Trophoblast cell (in vitro differentiated cells and primary cell): ENCODE results near the gene IFI44L.

ENCODE experiments used
- DNase-seq, 2 donors: peaks; one replicate each; pipeline ENCODE4 v3.0.0-alpha.2; 2016
- H2AFZ ChIP-seq: 2 replicates; pipeline ENCODE4 v1.6.1; 2013; ENCODE audit warnings: low read length, moderate library complexity, mild to moderate bottlenecking; ENCODE audit not compliant: insufficient read depth, poor library complexity
- H2AK5ac ChIP-seq: 2 replicates; pipeline ENCODE4 v1.6.1; 2013; ENCODE audit warnings: mild to moderate bottlenecking, low read length
- H2BK120ac ChIP-seq: 2 replicates; pipeline ENCODE4 v1.6.1; 2013; ENCODE audit warnings: low read length, mild to moderate bottlenecking, moderate library complexity; ENCODE audit not compliant: insufficient read depth, poor library complexity
- H2BK12ac ChIP-seq: 2 replicates; pipeline ENCODE4 v1.6.1; 2013; ENCODE audit warnings: mild to moderate bottlenecking, low read length, moderate library complexity
- H2BK5ac ChIP-seq: 2 replicates; pipeline ENCODE4 v1.6.1; 2013; ENCODE audit warnings: low read length, low read depth, moderate library complexity, mild to moderate bottlenecking; ENCODE audit not compliant: poor library complexity
- H3K14ac ChIP-seq: 2 replicates; pipeline ENCODE4 v1.6.1; 2013; ENCODE audit warnings: mild to moderate bottlenecking, low read length
- H3K18ac ChIP-seq: 2 replicates; pipeline ENCODE4 v1.6.1; 2013; ENCODE audit warnings: mild to moderate bottlenecking, low read length
- H3K23ac ChIP-seq: 2 replicates; pipeline ENCODE4 v1.6.1; 2013; ENCODE audit warnings: low read length
- H3K27ac ChIP-seq: 2 replicates; pipeline ENCODE4 v1.5.1; 2013; ENCODE audit warnings: low read depth, mild to moderate bottlenecking, inconsistent platforms, low read length, moderate library complexity
- H3K27me3 ChIP-seq: 2 replicates; pipeline ENCODE4 v1.6.1; 2013; ENCODE audit warnings: inconsistent platforms, mild to moderate bottlenecking, low read length, moderate library complexity; ENCODE audit not compliant: insufficient read depth
- H3K36me3 ChIP-seq, 2 experiments: 1 replicate in 1 of 2; 2 replicates in 1 of 2; pipeline ENCODE4 v1.6.1; 2013; ENCODE audit warnings: low read length in 2 of 2, mild to moderate bottlenecking in 2 of 2, moderate library complexity in 1 of 2; ENCODE audit not compliant: insufficient read depth in 2 of 2, control insufficient read depth in 1 of 2
- H3K4ac ChIP-seq: 2 replicates; pipeline ENCODE4 v1.6.1; 2013; ENCODE audit warnings: low read depth, mild to moderate bottlenecking, low read length, moderate library complexity
- H3K4me1 ChIP-seq, 2 experiments: 1 replicate in 1 of 2; 2 replicates in 1 of 2; pipeline ENCODE4 v1.6.1; 2013; ENCODE audit warnings: low read length in 2 of 2, mild to moderate bottlenecking in 2 of 2, moderate library complexity in 1 of 2; ENCODE audit not compliant: insufficient read depth in 2 of 2, control insufficient read depth in 1 of 2
- H3K4me2 ChIP-seq: 2 replicates; pipeline ENCODE4 v1.6.1; 2013; ENCODE audit warnings: inconsistent platforms, mild to moderate bottlenecking, low read length, moderate library complexity
- H3K4me3 ChIP-seq: 2 replicates; pipeline ENCODE4 v1.5.1; 2013; ENCODE audit warnings: mild to moderate bottlenecking, low read depth, low read length, inconsistent platforms
- H3K79me1 ChIP-seq: one replicate; pipeline ENCODE4 v1.6.1; 2013; ENCODE audit warnings: low read length
- H3K79me2 ChIP-seq: 2 replicates; pipeline ENCODE4 v1.6.1; 2013; ENCODE audit warnings: low read length, mild to moderate bottlenecking; ENCODE audit not compliant: control insufficient read depth, insufficient read depth, poor library complexity
- H3K9ac ChIP-seq: 2 replicates; pipeline ENCODE4 v1.6.1; 2013; ENCODE audit warnings: mild to moderate bottlenecking, low read length
- H3K9me3 ChIP-seq: 2 replicates; pipeline ENCODE4 v1.6.1; 2013; ENCODE audit warnings: low read depth, mild to moderate bottlenecking, control low read depth, inconsistent platforms, low read length; ENCODE audit not compliant: insufficient read depth
- H4K12ac ChIP-seq: 2 replicates; pipeline ENCODE4 v1.6.1; 2013; ENCODE audit warnings: low read depth, mild to moderate bottlenecking, low read length, moderate library complexity
- H4K8ac ChIP-seq: 2 replicates; pipeline ENCODE4 v1.6.1; 2013; ENCODE audit warnings: low read depth, mild to moderate bottlenecking, low read length, moderate library complexity
- H4K91ac ChIP-seq: one replicate; pipeline ENCODE4 v1.6.1; 2013; ENCODE audit warnings: low read depth, mild to moderate bottlenecking, low read length, moderate library complexity
- WGBS: extraction: QIAGEN DNeasy Blood & Tissue Kit; methylation state at CpG from one replicate; pipeline ENCODE4 v1.1.7; 2013; ENCODE audit warnings: missing lambda C conversion rate; ENCODE audit not compliant: insufficient read length, insufficient coverage; ENCODE audit errors: extremely low coverage; 5-methylcytosine and 5-hydroxymethylcytosine counted together

Gene IFI44L

GRCh38 chr1:78683079-78683478 lies 62.8 kb downstream of the IFI44L start:
- H2AK5ac ChIP-seq, result no peak overlapping the region
- no peak overlapping the region for H2BK5ac ChIP-seq
- no CpG with 5 or more reads among the region's 2 CpGs for WGBS
- H3K4me2 ChIP-seq, result no peak overlapping the region
- H3K27me3 ChIP-seq, result no peaks in the 10 kb centered on the region
- H4K12ac ChIP-seq, result no peak overlapping the region
- no peak overlapping the region for H4K91ac ChIP-seq
- H2BK120ac ChIP-seq, result no peak overlapping the region
- H3K79me2 ChIP-seq, result no peaks in the 10 kb centered on the region
- no peak overlapping the region for H4K8ac ChIP-seq
- no peaks in the 10 kb centered on the region for H3K9me3 ChIP-seq
- no peak overlapping the region for H3K27ac ChIP-seq
- no peaks in the 10 kb centered on the region for H3K36me3 ChIP-seq
- H3K18ac ChIP-seq, result no peak overlapping the region
- H3K4ac ChIP-seq, result no peak overlapping the region
- no peak overlapping the region for H2AFZ ChIP-seq
- H3K9ac ChIP-seq, result no peak overlapping the region
- H2BK12ac ChIP-seq, result no peak overlapping the region
- no peak overlapping the region for H3K4me3 ChIP-seq
- DNase-seq, result no peak
- no peaks in the 10 kb centered on the region for H3K4me1 ChIP-seq
- no peak overlapping the region for H3K14ac ChIP-seq
- H3K23ac ChIP-seq, result no peak overlapping the region
- no peaks in the 10 kb centered on the region for H3K79me1 ChIP-seq

- Histone ChIP-seq H3K36me3 (no peaks in the 10 kb centered on the region), H4K91ac (no peak overlapping the region), H4K12ac (no peak overlapping the region), H4K8ac (no peak overlapping the region), H2AK5ac (no peak overlapping the region), H3K27me3 (no peaks in the 10 kb centered on the region), H3K9me3 (no peaks in the 10 kb centered on the region), H3K4ac (no peak overlapping the region), H3K27ac (no peak overlapping the region), H3K14ac (no peak overlapping the region), H3K9ac (no peak overlapping the region), H3K4me3 (no peak overlapping the region), H3K4me2 (no peak overlapping the region), H3K18ac (no peak overlapping the region), H3K79me1 (no peaks in the 10 kb centered on the region), H3K4me1 (no peaks in the 10 kb centered on the region), H3K23ac (no peak overlapping the region), H2BK5ac (no peak overlapping the region), H3K79me2 (no peaks in the 10 kb centered on the region), H2BK12ac (no peak overlapping the region), H2AFZ (no peak overlapping the region), H2BK120ac (no peak overlapping the region)
- DNase-seq, result no peak
- WGBS, result no CpG with 5 or more reads among the region's 1 CpG
Observed at GRCh38 chr1:78687315-78687714, 67.1 kb downstream of the IFI44L start.

- Histone ChIP-seq H3K9me3 (no peaks in the 10 kb centered on the region), H2AFZ (no peak overlapping the region), H3K23ac (no peak overlapping the region), H3K4me3 (no peak overlapping the region), H3K27me3 (no peaks in the 10 kb centered on the region), H2AK5ac (no peak overlapping the region), H2BK120ac (no peak overlapping the region), H4K12ac (no peak overlapping the region), H2BK12ac (no peak overlapping the region), H3K4me2 (no peak overlapping the region), H3K4ac (no peak overlapping the region), H3K79me1 (no peaks in the 10 kb centered on the region), H3K4me1 (no peaks in the 10 kb centered on the region), H4K8ac (no peak overlapping the region), H2BK5ac (no peak overlapping the region), H3K9ac (no peak overlapping the region), H3K36me3 (no peaks in the 10 kb centered on the region), H3K27ac (no peak overlapping the region), H3K18ac (no peak overlapping the region), H3K14ac (no peak overlapping the region), H3K79me2 (no peaks in the 10 kb centered on the region), H4K91ac (no peak overlapping the region)
- no CpG with 5 or more reads among the region's 2 CpGs for WGBS
- DNase-seq, result no peak
Observed at GRCh38 chr1:78687914-78688313, 67.7 kb downstream of the IFI44L start.

- Histone ChIP-seq H3K79me1 (no peaks in the 10 kb centered on the region), H3K9ac (no peak overlapping the region), H3K27me3 (no peaks in the 10 kb centered on the region), H3K36me3 (no peaks in the 10 kb centered on the region), H2BK5ac (no peak overlapping the region), H3K4ac (no peak overlapping the region), H2AFZ (no peak overlapping the region), H4K12ac (no peak overlapping the region), H3K14ac (no peak overlapping the region), H2BK12ac (no peak overlapping the region), H4K91ac (no peak overlapping the region), H3K9me3 (no peaks in the 10 kb centered on the region), H3K23ac (no peak overlapping the region), H3K4me3 (no peak overlapping the region), H2AK5ac (no peak overlapping the region), H3K4me1 (no peaks in the 10 kb centered on the region), H4K8ac (no peak overlapping the region), H3K4me2 (no peak overlapping the region), H3K18ac (no peak overlapping the region), H2BK120ac (no peak overlapping the region), H3K27ac (no peak overlapping the region), H3K79me2 (no peaks in the 10 kb centered on the region)
- DNase-seq, result no peak
Observed at GRCh38 chr1:78688697-78689096, 68.4 kb downstream of the IFI44L start.
